NCI-H2107 treated with DMSO at 0.1 percent for 48 hours (cell line): ENCODE measurements around the gene CCDC197.
A peak's percentile ranks its signal among the peaks of the same experiment; 100 is the strongest.

ENCODE experiments used
- DNase-seq: peaks from one replicate; lab custom pipeline; 2025; ENCODE audit not compliant: unreplicated experiment; lab: John Stamatoyannopoulos, UW

The CCDC197 gene

DNA sequence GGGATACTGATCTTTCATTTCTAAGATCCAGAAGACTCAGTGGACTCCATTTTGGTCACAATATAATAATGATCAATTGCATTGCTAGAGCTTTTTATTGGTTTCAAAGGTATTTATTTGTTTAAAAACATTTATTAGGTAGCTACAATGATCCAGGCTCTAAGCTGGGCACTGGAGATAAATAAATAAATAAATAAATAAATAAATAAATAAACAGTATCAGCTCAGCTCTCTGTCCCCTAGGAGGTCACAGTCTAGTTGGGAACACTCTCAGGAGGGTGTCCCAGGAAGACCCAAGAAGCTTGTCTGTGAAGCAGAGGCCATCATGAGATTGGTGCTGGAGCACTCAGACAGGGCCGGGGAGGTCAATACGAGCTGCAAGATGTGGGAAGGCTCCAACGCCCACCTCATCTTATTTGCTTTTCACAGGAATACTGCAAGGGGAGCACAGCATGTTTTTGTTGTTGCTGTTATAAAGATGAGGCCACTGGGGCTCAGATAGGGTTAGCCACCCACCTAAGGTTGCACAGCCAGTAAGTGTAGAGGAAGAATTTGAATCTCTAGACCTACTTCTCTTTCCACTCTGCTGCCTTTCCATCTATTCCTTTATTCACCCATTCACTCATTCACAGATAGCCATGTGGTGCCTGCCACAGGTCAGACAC is 36.2 kb upstream of the CCDC197 start:
- DNase-seq: no peak

DNA sequence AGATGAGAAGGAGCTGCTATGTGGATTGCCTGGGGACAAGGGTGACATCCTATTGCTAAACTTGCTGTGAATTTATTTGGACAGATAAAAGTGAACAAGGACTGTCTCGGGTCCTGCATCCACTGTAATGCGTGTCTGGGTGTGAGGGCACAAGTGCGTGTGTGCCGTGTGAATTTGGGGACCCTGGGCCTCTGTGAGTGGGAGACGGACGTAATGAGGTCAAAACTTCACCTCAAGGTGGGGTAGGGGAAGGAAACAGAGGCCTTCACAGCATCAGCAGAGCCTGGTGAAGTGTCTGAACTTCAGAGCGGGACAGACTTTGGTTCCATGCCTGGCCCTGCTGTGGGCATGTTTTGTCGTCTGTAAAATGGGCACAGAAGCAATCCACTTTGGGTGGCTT is 35.5 kb upstream of the CCDC197 start:
- no peak for DNase-seq

DNA sequence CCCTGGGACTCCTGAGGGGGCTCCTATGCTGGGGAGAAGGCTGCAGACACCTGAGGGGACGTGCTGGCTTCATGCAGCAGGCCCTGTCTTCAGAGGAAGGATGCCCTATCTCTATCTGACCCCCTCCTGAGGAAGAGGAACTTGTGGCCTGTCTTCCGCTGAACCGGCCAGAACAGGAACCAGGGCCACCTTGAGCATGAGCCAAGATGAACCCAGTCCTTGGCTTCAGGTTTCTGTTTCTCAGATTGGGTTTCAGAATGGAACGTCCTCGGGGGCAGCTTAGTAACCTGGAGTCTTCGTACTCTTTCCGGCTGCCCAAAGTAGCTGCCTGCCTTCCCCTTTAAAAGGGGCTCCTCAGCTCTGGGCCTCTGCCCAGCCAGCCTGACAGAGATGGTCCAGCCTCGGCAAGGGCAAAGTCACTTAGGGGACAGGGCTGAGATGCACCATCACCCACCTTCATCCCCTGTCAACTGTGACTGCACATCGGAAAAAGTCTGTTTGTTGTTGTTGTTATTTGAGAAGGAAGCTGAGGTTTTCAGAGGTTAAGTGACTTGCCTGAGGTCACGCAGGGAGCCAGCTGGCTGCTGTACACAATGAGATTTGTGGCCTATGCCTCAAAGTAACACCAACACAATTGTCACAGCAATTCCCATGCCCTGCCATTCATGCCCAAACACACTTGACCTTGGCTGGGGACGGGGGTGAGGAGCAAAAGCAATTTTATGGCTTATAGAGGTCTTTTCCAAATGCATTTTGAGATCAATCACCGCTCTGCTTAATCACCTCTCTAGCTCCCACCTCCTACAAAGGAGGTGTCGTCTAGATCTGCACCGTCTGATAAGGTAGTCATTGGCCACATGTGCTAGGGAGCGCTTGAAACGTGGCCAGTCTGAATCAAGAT is 34.1 kb upstream of the CCDC197 start:
- no peak for DNase-seq

DNA sequence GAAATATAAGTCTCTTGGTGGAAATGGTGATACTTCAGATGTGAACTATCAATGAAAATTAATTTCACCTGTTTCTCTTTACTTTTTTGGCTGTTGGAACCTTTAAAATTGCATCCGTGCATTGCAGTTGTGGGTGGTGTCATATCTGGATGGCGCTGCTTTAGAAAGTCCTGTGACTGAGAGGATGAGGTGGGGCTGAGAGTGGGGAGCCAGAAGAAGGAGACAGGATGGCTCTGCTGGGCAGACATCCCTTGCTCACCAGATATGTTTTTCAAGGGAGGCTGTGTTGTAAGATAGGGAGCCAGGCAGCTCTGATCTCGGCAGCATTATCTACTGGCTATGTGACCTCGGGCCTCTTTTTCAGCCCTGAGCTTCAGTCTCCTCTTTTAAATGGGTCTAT is 33.4 kb upstream of the CCDC197 start:
- no peak for DNase-seq

DNA sequence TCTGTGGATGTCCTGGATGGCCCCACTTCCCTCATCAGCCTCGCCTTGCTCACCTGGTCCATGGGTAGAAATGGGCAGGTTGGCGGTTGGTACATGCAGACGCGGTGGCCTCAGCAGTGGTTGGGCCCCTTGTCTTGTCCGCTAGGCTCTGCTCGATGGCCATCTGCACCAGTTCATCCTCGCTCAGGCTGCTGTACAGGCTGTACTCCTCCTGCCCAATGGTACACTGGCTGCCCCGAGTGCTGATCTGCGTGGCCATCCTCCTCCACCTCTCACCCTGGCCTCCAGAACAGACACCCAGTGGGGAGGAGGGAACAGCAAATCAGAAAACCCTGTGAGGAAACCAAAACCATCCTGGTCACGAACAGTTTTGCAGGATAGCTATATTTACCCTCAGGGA is 32.8 kb upstream of the CCDC197 start:
- DNase-seq: no peak

DNA sequence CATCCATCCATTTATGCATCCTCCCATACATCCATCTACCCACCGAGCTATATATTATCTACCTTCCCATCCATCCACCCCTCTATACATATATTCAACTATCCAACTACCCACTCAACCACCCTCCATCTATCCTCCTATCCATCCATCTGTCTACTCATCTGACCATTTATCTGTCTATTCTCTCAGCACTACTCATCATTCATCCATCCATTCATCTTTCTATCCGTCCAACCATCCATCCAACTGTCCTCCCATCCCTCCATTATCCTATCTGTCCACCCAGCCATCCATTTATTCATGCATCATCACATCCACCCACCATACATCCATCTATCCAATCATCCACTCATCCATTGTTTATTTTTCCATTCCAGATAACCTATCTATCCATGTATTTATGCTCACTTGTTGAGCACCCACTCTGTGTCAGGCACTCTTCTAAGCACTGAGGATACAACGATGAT is 32.2 kb upstream of the CCDC197 start:
- DNase-seq: no peak

DNA sequence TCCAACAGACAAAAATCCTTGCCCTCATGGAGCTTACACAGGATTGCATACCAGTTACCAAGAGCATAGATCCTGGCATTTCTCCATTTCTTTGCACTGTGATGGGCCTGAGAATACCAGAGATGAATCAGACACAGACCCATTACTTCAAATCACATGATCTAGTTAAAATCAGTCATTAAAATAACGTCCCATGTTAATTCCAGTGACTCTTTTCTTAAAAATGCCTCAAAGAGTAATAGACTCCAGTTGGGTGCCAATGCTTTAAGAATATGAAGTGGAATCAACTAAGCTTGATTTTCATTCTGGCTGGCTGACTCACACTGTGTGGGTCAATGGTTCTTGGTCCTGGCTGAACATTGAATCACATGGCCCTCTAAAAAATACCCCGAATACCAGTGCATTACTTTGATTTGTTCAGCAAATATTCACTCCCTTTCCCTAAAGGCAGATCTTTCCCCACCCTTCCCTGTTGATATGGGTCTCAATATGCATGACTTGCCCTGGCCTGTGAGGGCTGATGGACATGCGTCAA is 31.7 kb upstream of the CCDC197 start:
- no peak for DNase-seq

DNA sequence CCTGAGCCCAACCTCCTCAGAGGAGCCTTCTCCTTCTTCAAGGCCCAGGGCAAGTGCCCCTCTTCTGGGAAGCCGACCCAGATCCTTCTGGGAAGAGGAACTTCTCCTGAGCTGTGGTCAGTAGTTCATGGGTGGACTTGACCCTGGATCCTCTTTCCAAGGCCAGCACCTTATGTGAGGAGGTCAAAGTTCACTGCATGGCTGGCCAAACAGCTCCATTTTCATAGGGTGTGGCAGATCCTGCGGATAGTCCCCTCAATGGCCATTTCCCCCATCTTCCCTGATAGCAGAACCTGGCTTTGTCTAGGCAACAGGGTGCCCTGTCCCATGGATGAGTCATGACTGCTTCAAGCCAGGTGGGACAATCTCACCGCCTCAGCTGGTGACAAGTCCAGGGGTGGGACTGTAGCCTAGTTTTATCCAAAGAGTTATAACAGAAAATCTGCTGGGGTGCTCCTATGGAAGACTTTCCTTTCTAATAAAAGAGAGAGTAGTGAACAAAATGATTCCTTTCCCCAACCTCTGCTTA is 31.1 kb upstream of the CCDC197 start:
- DNase-seq: no peak

DNA sequence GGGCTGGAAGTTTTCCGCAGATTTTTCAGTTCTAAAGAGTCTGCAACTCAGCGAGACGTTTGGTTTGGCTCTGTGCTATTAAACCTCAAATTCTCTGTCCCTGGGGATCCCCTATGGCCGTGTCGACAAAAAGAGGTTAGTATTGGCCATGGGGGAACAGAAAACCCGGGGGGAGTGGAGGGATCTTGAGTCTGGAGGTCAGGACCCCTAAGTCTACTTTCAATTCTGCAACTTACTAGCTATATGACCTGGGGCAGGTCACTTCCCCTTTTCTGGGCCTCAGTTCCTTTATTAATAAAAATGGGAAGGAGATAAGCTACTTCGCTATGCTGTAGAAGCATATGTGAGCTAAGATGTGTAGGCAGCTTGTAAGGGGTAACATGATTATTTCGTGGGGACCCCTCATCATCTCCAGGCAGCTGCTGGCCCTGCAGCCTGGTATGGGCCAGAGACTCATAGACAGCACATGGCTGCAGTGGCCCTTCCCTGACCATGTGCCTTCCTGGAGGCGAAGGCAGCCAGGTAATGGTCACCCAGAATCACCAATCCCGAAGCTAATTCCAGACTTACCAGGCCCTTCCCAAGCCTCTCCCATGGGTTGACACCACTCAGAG is 29.4 kb upstream of the CCDC197 start:
- DNase-seq: no peak

DNA sequence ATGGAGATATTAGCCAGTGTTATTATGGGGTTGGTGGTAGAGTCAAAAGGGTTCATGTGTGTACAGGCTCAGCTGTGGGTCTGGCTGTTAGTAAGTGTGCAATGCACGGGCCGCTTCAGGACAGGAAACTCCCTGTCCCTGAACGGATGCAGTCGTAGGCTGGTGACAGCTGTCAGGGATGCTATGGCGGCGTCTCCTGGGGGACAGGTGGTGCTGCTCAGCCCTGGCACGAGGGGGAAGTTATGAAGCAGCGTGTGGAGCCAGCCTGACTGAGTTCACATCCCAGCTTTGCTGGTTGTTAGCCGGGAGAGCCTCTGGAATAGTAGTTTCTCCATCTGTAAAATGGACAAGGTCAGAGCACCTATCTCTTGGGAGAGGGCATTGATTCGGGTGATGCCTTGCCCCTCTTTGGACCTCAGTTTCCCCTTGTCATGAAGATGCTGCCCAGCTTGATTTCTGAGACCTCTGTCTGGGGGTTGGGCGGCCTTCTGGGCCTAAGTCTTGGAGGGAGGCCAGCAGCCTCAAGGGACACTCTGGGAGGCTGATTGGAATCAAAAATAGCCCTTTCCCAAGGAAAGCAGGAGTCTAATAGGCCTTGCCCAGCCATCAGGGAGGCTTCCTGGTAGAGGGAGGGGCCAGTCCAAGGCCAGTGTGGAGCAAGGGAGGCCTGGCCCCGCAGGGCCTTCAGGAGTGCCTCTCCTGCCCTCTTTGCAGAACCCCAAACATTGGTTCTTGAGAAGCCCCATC is 27.8 kb upstream of the CCDC197 start:
- no peak for DNase-seq

DNA sequence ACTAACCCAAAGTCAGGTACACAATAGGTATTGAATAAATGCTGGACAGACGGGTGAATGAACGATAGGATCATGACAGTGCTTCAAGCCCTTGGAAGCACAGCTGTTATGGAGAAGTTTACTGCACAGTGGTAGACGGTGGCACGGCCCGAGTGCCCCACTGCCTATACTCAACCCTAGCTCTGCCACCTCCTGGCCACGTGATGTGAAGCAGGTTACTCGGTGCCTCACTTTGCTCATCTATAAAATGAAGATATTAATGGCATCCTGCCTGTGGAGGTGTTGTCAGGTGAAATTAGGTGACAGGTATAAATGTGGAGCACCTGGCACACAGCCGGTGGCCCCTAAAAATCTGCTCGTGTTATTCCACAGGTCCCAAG is 26.5 kb upstream of the CCDC197 start:
- DNase-seq: peak; percentile 46

DNA sequence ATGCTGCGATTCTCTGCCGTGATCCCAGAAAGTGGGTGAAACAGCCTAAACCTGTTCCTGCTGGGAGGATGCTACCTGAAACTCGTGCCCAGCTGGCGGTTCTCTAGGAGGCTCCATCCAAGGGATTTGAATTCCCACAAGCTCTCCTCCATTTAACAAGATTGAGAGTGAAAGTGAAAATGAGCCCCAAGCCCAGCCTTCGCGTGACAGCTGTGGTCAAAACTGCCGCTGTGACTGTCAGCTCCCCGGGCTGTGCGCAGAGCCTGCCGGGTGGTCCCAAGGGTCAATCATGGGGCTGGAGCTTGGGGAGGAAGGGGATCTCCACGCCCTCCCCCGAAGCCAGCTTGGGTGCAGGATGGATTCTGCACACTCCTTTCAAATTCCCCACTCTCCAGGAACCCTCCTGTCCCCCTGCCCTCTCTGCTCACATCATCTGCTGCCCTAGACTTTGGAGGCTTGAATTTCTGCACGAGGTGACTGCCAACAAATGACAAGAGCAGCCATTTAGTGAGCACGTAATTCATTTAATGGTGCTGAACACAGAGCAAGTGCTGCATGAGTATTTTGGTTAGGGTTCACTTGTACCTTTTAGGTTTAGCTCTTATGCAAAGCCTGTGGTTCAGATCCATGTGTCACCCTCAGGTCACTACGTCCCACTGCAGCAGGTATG is 26.0 kb upstream of the CCDC197 start:
- peak; percentile 48 for DNase-seq

DNA sequence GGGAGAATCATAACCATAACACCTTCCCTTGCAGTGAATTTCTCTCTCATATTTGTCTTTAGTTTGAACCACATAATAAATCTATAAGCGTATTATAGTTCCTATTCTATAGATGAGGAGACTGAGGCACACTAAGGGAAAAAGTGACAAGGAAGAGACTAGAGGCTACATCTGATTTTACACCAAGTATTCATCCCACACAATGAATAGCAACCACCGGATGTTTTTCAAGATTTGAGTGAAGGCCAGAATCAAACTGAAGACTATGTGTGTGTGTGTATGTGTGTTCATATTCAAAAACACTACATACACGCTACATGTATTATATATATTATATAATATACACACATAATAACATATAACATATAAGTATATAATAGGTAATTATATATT is 25.5 kb upstream of the CCDC197 start:
- DNase-seq: no peak

DNA sequence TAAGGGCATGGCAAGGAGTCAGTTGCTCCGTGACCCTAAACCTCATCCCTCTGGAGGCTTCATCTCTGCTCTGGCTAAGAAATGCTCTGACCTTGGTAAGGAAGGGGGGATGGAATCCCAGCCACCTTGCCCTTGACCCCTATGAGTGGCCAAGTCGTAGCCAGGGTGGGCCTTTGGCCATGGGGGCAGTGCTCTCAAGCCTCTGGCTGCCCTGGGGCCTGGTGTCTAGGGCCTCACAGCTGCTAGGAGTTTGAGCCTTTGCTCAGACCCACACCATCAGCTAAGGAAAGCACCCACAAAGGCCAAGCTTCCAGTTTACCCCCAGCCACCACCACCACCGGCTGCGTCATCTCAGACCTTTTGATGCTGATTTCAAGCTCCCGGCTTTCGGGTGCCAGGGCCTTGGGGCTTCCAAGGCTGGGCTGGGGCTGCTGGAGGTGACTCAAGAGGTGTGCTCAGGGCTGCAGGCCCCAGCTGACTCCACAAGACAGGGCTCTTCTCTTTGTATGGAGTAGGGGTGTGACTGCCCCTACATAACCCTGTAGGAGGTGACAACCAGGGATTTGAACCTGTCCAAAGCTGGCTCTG is 24.4 kb upstream of the CCDC197 start:
- no peak for DNase-seq

DNA sequence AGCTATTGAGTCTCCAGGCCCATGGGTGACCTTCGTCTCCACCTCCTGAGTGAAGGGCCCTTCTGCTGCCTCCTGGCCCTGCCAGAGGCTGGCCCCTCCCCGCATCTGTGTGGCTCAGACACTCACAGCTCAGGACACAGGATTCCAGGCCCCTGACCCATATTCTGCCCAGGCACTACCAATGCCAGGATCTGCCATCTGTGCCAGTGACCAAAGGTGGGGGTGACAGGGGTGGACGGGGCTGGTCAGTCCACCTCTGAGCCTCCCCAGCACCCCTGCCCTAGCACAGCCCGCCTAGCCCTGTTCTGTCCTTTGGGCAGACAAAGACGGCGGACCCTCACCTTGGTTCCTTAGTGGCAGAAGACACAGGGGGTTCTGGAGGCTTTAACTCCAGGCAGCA is 23.5 kb upstream of the CCDC197 start:
- no peak for DNase-seq

DNA sequence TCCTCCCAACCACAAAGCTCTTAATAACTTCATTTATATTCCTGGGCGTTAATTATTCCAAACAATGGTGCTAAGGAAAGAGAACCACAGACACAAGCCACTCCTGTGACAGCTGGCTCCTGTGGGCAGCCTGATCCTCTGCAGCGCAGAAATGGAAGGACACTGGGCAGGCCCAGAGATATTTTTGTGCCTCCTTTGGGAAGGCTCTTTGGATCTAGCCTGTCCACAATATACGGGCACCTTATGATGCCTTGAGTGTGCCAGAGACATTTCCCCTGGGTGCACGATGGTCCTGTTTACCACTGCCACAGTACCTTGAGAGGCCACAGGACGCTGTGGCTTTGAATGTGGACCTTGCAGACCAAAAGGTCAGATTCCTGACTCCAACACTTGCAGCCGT is 22.8 kb upstream of the CCDC197 start:
- no peak for DNase-seq

DNA sequence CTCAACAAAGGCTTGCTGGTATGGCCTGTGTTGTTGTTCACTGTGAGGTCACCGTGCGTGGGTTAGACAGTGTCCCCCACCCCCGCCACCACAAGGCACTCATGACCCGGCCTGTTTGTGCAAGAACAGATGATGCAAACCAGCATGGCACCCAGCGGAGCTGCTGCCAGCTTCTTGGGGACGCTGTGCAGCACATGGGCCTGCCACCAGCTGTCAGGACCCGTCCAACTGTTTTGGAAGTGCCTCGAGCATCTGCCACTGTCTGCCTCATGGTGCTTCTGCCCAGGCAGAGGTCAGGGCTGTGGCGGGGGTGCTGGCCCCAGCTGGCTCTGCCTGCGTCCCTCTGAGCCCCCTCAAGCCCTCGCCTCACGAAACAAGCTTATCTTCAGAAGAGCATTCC is 22.3 kb upstream of the CCDC197 start:
- no peak for DNase-seq

DNA sequence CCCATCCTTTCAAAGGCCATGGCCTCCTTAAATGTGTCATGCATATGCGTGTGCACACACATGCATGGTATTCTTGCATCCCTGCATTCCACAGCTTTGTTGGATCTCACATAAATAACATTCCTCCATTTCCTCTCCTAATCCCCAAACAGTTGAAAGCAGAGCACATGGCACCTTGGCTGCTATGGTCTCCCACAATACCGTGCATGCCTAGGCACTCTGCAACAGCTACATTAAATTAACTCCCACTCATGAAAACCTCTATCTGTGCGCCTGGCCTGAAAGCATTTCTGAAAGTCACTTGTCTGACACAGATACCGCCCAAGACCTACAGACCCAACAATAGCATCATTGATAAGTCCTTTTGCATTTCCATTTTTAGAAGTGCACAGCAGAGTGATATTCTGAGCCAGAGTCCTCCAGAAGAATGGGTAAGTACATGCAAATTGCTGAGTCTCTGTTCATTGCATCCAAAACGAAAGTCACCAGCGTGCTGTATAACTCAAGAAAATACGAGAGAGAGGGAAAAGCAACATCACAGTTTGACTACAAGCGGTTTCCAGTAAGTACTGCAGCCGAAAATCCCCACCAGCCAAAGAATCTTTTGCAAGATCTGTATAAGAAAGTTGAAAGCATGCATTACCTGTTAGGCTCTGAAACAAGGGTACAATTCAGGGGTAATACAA is 21.2 kb upstream of the CCDC197 start:
- no peak for DNase-seq

DNA sequence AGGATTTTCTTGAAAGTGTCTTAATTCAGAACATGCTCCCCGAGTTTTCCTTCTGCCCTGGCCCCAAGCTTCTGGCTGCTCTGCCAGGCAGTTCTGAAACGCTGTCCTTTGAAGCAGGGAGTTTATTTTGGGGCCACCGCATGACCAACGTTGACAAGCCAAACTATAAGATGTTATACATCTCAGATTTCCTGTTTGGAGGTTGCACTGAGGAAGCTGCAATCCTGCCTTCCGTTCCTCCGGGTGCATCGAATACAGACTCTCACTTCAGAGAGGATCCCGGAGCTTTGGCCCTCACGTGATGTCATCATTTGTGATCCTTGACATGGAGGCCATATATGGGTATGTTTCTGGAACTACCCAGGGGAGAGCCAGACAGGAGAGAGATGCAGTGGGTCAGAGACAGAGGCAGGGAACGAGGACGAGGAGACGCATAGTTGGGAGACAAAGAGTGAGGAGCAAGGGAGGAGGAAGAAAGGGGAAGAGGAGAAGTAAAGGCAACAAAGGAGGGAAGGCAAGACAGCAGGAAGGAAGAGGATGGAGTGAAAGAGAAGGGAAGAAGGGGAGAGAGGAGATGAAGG is 20.5 kb upstream of the CCDC197 start, which contains the start of gene ASB2:
ASB2 (minus strand) TSS at position 94 of the 581 bp plus-strand sequence. CDS start 12,031 bp downstream, outside the sequence.
- DNase-seq: no peak
